ENCODE measurements around the gene IL1RAPL1. TPM values are rescaled to one million over a fixed set of nuclear protein-coding genes. Genes with fewer than 3 reads are reported as not detected.

IL1RAPL1 gene
- total and polyA plus RNA-seq, 4 experiments from 2014 or later = not detected

GRCh38 chrX:28966331-28966730, 379.1 kb downstream of the IL1RAPL1 start:
- no peak for DNase-seq
- Histone ChIP-seq H3K27me3 (ENCODE audit: insufficient read depth, low read length) (no peaks in the 10 kb centered on the region), H3K4me3 (ENCODE audit: low read length in 2 of 2) (no peak overlapping the region), H3K36me3 (ENCODE audit: insufficient read depth, low read length) (no peaks in the 10 kb centered on the region), H3K9me3 (ENCODE audit: control insufficient read depth in 1 of 2, low read length in 2 of 2) (no peaks in the 10 kb centered on the region), H3K27ac (ENCODE audit: low read depth, low read length) (no peak overlapping the region), H3K4me1 (ENCODE audit: insufficient read depth, low read length) (no peaks in the 10 kb centered on the region)
- ChIA-PET CTCF (ENCODE audit: partially characterized antibody) (no interaction called here), POLR2A (ENCODE audit: partially characterized antibody) (no interaction called here)
- no peaks in the 10 kb centered on the region for H3K27me3 Mint-ChIP-seq
- no peaks in the 10 kb centered on the region for H3K4me1 Mint-ChIP-seq
- H3K9me3 Mint-ChIP-seq = peaks cover 0 to 3% (median under 1%) of the 10 kb centered on the region in 8 donors
- no peak overlapping the region for H3K4me3 Mint-ChIP-seq
- intact Hi-C loops (cut with micrococcal nuclease) = no loop called here
- H3K36me3 Mint-ChIP-seq = no peaks in the 10 kb centered on the region
- no peak overlapping the region for H3K27ac Mint-ChIP-seq

GRCh38 chrX:28969126-28969525, 381.9 kb downstream of the IL1RAPL1 start:
- H3K27ac ChIP-seq (ENCODE audit: low read depth, low read length) = no peak overlapping the region
- CTCF ChIA-PET (ENCODE audit: partially characterized antibody) = no interaction called here
- H3K9me3 Mint-ChIP-seq = peaks cover 0 to 11% (median 2%) of the 10 kb centered on the region in 8 donors
- H3K27me3 Mint-ChIP-seq = no peaks in the 10 kb centered on the region
- no peaks in the 10 kb centered on the region for H3K36me3 ChIP-seq (ENCODE audit: insufficient read depth, low read length)
- no peaks in the 10 kb centered on the region for H3K36me3 Mint-ChIP-seq
- no peaks in the 10 kb centered on the region for H3K4me1 Mint-ChIP-seq
- no peaks in the 10 kb centered on the region for H3K9me3 ChIP-seq (ENCODE audit: control insufficient read depth in 1 of 2, low read length in 2 of 2)
- no peak for DNase-seq
- POLR2A ChIA-PET (ENCODE audit: partially characterized antibody) = no interaction called here
- intact Hi-C loops (cut with micrococcal nuclease) = no loop called here
- H3K27ac Mint-ChIP-seq = no peak overlapping the region
- no peaks in the 10 kb centered on the region for H3K4me1 ChIP-seq (ENCODE audit: insufficient read depth, low read length)
- H3K27me3 ChIP-seq (ENCODE audit: insufficient read depth, low read length) = no peaks in the 10 kb centered on the region
- H3K4me3 ChIP-seq (ENCODE audit: low read length in 2 of 2) = no peak overlapping the region
- H3K4me3 Mint-ChIP-seq = no peak overlapping the region

DNA sequence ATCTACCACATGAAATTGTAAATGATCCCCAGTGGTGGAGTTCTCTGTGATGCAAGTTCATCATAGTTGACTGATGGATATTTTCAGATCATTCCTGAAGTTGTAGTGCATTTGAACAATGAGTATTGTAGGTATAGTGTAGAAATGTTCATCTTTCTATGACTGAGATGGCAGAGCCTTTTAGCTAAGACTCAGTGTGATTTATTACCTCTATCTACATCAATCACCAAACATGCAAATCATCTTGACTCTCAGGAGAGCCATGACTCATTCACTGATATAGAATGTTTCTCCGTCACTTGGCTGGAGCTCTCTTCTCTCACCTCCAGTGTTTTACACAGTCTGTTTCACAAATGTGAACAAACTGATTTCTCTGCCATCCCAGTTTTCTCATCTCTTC, 392.6 kb downstream of the IL1RAPL1 start:
- Mint-ChIP-seq H3K9me3 (peaks cover 0 to 9% (median 3%) of the 10 kb centered on the region in 8 donors), H3K27ac (no peak overlapping the region), H3K4me3 (no peak overlapping the region), H3K4me1 (no peaks in the 10 kb centered on the region), H3K27me3 (no peaks in the 10 kb centered on the region), H3K36me3 (no peaks in the 10 kb centered on the region)
- no peaks in the 10 kb centered on the region for H3K36me3 ChIP-seq (ENCODE audit: insufficient read depth, low read length)
- no peak for DNase-seq
- ChIA-PET POLR2A (ENCODE audit: partially characterized antibody) (no interaction called here), CTCF (ENCODE audit: partially characterized antibody) (no interaction called here)
- H3K27ac ChIP-seq (ENCODE audit: low read depth, low read length) = no peak overlapping the region
- no peaks in the 10 kb centered on the region for H3K9me3 ChIP-seq (ENCODE audit: control insufficient read depth in 1 of 2, low read length in 2 of 2)
- intact Hi-C loops (cut with micrococcal nuclease) = no loop called here
- no peaks in the 10 kb centered on the region for H3K27me3 ChIP-seq (ENCODE audit: insufficient read depth, low read length)
- no peaks in the 10 kb centered on the region for H3K4me1 ChIP-seq (ENCODE audit: insufficient read depth, low read length)
- no peak overlapping the region for H3K4me3 ChIP-seq (ENCODE audit: low read length in 2 of 2)

DNA sequence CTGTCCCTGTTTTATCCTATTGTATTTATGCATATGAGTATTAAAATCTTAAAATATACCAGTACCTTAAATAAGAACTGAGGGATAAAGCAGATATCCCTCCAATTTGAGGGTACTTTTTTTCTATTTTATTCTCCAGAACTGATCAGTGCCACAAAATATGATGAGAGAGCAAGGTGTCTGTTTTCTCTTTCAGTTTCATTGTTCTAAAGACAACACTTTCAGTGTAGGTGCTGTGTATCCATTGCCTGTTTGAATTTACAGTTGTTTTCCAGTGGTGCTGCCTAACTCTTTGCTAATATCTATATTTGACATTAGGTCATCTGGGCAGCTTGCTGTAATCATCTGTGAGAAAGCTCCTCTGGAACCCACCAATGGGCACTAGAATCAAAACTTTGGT, 394.7 kb downstream of the IL1RAPL1 start:
- CTCF ChIA-PET (ENCODE audit: partially characterized antibody) = no interaction called here
- H3K9me3 Mint-ChIP-seq = peaks cover 0 to 9% (median 3%) of the 10 kb centered on the region in 8 donors
- Histone ChIP-seq H3K27me3 (ENCODE audit: insufficient read depth, low read length) (no peaks in the 10 kb centered on the region), H3K4me1 (ENCODE audit: insufficient read depth, low read length) (no peaks in the 10 kb centered on the region), H3K36me3 (ENCODE audit: insufficient read depth, low read length) (no peaks in the 10 kb centered on the region), H3K27ac (ENCODE audit: low read depth, low read length) (no peak overlapping the region), H3K9me3 (ENCODE audit: control insufficient read depth in 1 of 2, low read length in 2 of 2) (no peaks in the 10 kb centered on the region), H3K4me3 (ENCODE audit: low read length in 2 of 2) (no peak overlapping the region)
- no peak overlapping the region for H3K4me3 Mint-ChIP-seq
- H3K4me1 Mint-ChIP-seq = no peaks in the 10 kb centered on the region
- POLR2A ChIA-PET (ENCODE audit: partially characterized antibody) = no interaction called here
- intact Hi-C loops (cut with micrococcal nuclease) = no loop called here
- H3K27me3 Mint-ChIP-seq = no peaks in the 10 kb centered on the region
- no peak for DNase-seq
- no peak overlapping the region for H3K27ac Mint-ChIP-seq
- H3K36me3 Mint-ChIP-seq = no peaks in the 10 kb centered on the region

DNA sequence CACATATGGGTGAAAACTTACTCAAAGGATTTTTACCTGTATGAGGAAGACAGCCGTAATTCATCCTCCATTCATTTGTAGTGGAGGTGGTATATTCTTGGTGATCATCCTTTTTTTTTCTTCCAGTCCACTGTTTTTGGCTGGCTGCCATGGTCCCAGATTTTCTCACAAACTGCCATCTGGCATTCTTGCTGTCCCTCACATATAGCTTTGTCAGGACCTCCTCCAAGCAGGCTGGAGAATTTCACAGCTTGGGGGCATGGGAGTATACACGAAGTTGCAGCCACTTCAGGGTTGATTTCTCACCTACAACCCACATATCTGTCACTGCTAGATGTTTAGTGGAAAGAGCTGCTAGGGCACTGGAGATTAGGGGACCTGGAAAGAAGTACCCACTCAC, 401.0 kb downstream of the IL1RAPL1 start:
- no peaks in the 10 kb centered on the region for H3K27me3 Mint-ChIP-seq
- H3K27ac Mint-ChIP-seq = peak overlapping the region in 1 of 7 donors; percentile 53
- ChIA-PET POLR2A (ENCODE audit: partially characterized antibody) (no interaction called here), CTCF (ENCODE audit: partially characterized antibody) (no interaction called here)
- no peaks in the 10 kb centered on the region for H3K4me1 Mint-ChIP-seq
- Histone ChIP-seq H3K27ac (ENCODE audit: low read depth, low read length) (no peak overlapping the region), H3K9me3 (ENCODE audit: control insufficient read depth in 1 of 2, low read length in 2 of 2) (no peaks in the 10 kb centered on the region), H3K27me3 (ENCODE audit: insufficient read depth, low read length) (no peaks in the 10 kb centered on the region), H3K36me3 (ENCODE audit: insufficient read depth, low read length) (no peaks in the 10 kb centered on the region), H3K4me3 (ENCODE audit: low read length in 2 of 2) (no peak overlapping the region), H3K4me1 (ENCODE audit: insufficient read depth, low read length) (no peaks in the 10 kb centered on the region)
- H3K36me3 Mint-ChIP-seq = no peaks in the 10 kb centered on the region
- no peak for DNase-seq
- intact Hi-C loops (cut with micrococcal nuclease) = no loop called here
- H3K9me3 Mint-ChIP-seq = peaks cover 0 to 4% (median 0%) of the 10 kb centered on the region in 8 donors
- no peak overlapping the region for H3K4me3 Mint-ChIP-seq

GRCh38 chrX:28997706-28998463, 410.6 kb downstream of the IL1RAPL1 start:
- H3K9me3 Mint-ChIP-seq = peaks cover 0 to 11% (median 2%) of the 10 kb centered on the region in 8 donors
- Histone ChIP-seq H3K4me1 (ENCODE audit: insufficient read depth, low read length) (no peaks in the 10 kb centered on the region), H3K9me3 (ENCODE audit: control insufficient read depth in 1 of 2, low read length in 2 of 2) (no peaks in the 10 kb centered on the region), H3K36me3 (ENCODE audit: insufficient read depth, low read length) (no peaks in the 10 kb centered on the region), H3K4me3 (ENCODE audit: low read length in 2 of 2) (no peak overlapping the region), H3K27me3 (ENCODE audit: insufficient read depth, low read length) (no peaks in the 10 kb centered on the region), H3K27ac (ENCODE audit: low read depth, low read length) (no peak overlapping the region)
- no peaks in the 10 kb centered on the region for H3K4me1 Mint-ChIP-seq
- H3K4me3 Mint-ChIP-seq = no peak overlapping the region
- intact Hi-C loops (cut with micrococcal nuclease) = no loop called here
- H3K36me3 Mint-ChIP-seq = no peaks in the 10 kb centered on the region
- no peaks in the 10 kb centered on the region for H3K27me3 Mint-ChIP-seq
- no peak overlapping the region for H3K27ac Mint-ChIP-seq
- ChIA-PET POLR2A (ENCODE audit: partially characterized antibody) (no interaction called here), CTCF (ENCODE audit: partially characterized antibody) (no interaction called here)
- no peak for DNase-seq

DNA sequence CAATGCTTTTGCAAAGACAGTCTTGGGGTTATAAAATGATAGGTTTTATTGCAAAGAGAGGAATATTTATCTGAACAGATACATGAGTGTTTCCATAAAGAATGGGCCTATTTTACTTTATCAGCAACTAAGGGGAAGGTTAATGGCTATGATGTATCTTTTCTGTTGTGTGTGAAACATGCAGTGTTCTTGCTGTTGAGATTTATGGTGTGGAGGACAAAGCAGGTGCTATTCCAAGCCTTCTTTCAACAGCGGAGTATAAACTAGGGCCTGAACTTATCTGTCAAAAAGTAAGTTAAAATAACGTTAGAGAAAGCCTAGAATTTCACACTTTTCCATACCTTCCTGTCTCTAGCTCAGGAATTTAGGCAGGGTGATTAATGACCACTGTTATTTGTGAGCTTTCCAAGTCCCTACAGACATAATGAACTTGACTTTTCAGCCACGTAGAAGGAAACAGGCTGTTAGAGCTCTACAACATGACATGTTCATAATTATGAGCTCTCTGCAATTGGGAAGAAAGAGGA, 411.4 kb downstream of the IL1RAPL1 start:
- Histone ChIP-seq H3K27me3 (ENCODE audit: insufficient read depth, low read length) (no peaks in the 10 kb centered on the region), H3K27ac (ENCODE audit: low read depth, low read length) (no peak overlapping the region), H3K9me3 (ENCODE audit: control insufficient read depth in 1 of 2, low read length in 2 of 2) (no peaks in the 10 kb centered on the region), H3K4me1 (ENCODE audit: insufficient read depth, low read length) (no peaks in the 10 kb centered on the region), H3K36me3 (ENCODE audit: insufficient read depth, low read length) (no peaks in the 10 kb centered on the region), H3K4me3 (ENCODE audit: low read length in 2 of 2) (no peak overlapping the region)
- Mint-ChIP-seq H3K9me3 (peaks cover 0 to 14% (median 3%) of the 10 kb centered on the region in 8 donors), H3K27me3 (no peaks in the 10 kb centered on the region), H3K27ac (no peak overlapping the region), H3K4me3 (no peak overlapping the region), H3K4me1 (no peaks in the 10 kb centered on the region), H3K36me3 (no peaks in the 10 kb centered on the region)
- ChIA-PET CTCF (ENCODE audit: partially characterized antibody) (no interaction called here), POLR2A (ENCODE audit: partially characterized antibody) (no interaction called here)
- DNase-seq = no peak
- intact Hi-C loops (cut with micrococcal nuclease) = no loop called here

Data from CD4-positive, alpha-beta memory T cell (primary cell).